ENCODE results near the gene RHOF.

The RHOF gene

GRCh38 chr12:121793440-121793837 lies at the start of gene RHOF:
Gene RHOF (minus strand): TSS chr12:121793688. CDS start chr12:121793633, 55 bp downstream.
- no peak for DNase-seq

- DNase-seq: no peak
Observed at GRCh38 chr12:121839993-121840761, 46.7 kb upstream of the RHOF start.

GRCh38 chr12:121839106-121839992 lies 45.9 kb upstream of the RHOF start:
- peak; percentile 98 to 99 for DNase-seq

- DNase-seq: no peak
Observed at GRCh38 chr12:121838126-121838525, 44.6 kb upstream of the RHOF start.

GRCh38 chr12:121837680-121838079 lies 44.2 kb upstream of the RHOF start:
- no peak for DNase-seq

GRCh38 chr12:121831571-121832245 lies 38.2 kb upstream of the RHOF start:
- DNase-seq: no peak

- no peak for DNase-seq
Observed at GRCh38 chr12:121830588-121831265, 37.2 kb upstream of the RHOF start.

GRCh38 chr12:121830134-121830533 lies 36.6 kb upstream of the RHOF start:
- no peak for DNase-seq

GRCh38 chr12:121829250-121829918 lies 35.9 kb upstream of the RHOF start:
- no peak for DNase-seq

- DNase-seq: no peak
Observed at GRCh38 chr12:121828826-121829225, 35.3 kb upstream of the RHOF start.

- no peak for DNase-seq
Observed at GRCh38 chr12:121828306-121828705, 34.8 kb upstream of the RHOF start.

GRCh38 chr12:121827351-121828099 lies 34.0 kb upstream of the RHOF start:
- no peak for DNase-seq

- no peak for DNase-seq
Observed at GRCh38 chr12:121826318-121827150, 33.0 kb upstream of the RHOF start.

GRCh38 chr12:121825041-121825523 lies 31.6 kb upstream of the RHOF start:
- DNase-seq: no peak

- DNase-seq: no peak
Observed at GRCh38 chr12:121823727-121824115, 30.2 kb upstream of the RHOF start.

GRCh38 chr12:121823101-121823726 lies 29.7 kb upstream of the RHOF start:
- DNase-seq: no peak

GRCh38 chr12:121822393-121823100 lies 29.1 kb upstream of the RHOF start:
- no peak for DNase-seq

GRCh38 chr12:121820056-121820455 lies 26.6 kb upstream of the RHOF start:
- no peak for DNase-seq
